Omental fat pad (tissue), 4 donors: ENCODE results near the gene ZNF480. TPM values are rescaled to one million over a fixed set of nuclear protein-coding genes. Genes with fewer than 3 reads are reported as not detected.
"Not testable (repeated sequence)": the region's sequence is repeated elsewhere in the genome, so short reads cannot be mapped to it uniquely, and the experiment has no call there.

Source experiments
- ATAC-seq: fragments of 150-250 bp; one replicate; pipeline ENCODE4 v1.9.1; 2016; ENCODE audit warnings: mild to moderate bottlenecking, moderate library complexity; ENCODE audit not compliant: low FRiP score
- DNase-seq: peaks from one replicate; pipeline ENCODE4 v3.0.0-alpha.2; 2019; ENCODE audit warnings: low spot score
- total RNA-seq, 4 donors: library from RNA; depleted of rRNA; stranded (reverse); fragments of >200 nt; gene quantifications; one replicate each; pipeline ENCODE4 v1.1.0, GENCODE V29; 2016
- TF ChIP-seq, protein P1 (sequence below), 3 donors: fragments of 450-650 bp; IDR thresholded peaks; one replicate each; pipeline ENCODE4 v1.5.1; 2016 to 2017; ENCODE audit warnings: antibody characterized with exemption in 3 of 3, mild to moderate bottlenecking in 3 of 3, moderate library complexity in 2 of 3

ZNF480 gene
- total RNA-seq, 4 donors from 2014 or later = 4.9 to 12.9 (median 7.4) TPM

DNA sequence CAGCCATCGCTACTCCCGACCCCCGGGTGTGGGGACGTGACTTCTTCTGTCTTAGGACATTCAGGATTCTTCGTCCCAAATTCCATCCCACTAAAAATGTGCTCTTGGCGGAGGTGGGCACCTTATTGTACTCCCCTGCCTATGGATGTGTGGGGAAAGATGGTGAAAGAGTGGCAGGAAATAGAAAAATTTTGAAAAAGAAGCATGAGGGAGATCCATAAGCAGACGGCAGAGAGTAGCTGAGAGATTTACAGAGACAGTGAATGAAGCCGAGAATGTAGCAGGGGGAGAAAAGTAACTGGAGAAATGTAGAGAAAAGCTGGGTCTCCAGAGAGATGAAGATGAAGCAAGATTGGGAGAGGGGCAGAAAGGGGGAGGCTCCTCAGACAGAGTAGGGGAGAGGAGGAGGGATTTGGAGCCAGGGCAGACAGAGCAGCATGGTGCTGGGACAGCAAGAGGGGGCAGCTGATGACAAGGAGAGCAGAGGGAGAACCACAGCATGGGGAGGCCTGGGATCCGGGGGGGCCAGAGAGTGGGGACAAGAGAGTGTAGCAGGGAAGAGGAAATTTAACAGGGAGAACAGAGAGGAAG lies 39.9 kb downstream of the ZNF480 start:
- DNase-seq (no peak), ATAC-seq (no peak)
- TF ChIP-seq, protein P1, sequence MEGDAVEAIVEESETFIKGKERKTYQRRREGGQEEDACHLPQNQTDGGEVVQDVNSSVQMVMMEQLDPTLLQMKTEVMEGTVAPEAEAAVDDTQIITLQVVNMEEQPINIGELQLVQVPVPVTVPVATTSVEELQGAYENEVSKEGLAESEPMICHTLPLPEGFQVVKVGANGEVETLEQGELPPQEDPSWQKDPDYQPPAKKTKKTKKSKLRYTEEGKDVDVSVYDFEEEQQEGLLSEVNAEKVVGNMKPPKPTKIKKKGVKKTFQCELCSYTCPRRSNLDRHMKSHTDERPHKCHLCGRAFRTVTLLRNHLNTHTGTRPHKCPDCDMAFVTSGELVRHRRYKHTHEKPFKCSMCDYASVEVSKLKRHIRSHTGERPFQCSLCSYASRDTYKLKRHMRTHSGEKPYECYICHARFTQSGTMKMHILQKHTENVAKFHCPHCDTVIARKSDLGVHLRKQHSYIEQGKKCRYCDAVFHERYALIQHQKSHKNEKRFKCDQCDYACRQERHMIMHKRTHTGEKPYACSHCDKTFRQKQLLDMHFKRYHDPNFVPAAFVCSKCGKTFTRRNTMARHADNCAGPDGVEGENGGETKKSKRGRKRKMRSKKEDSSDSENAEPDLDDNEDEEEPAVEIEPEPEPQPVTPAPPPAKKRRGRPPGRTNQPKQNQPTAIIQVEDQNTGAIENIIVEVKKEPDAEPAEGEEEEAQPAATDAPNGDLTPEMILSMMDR (IDR thresholded peaks at IDR 0.05) = no peak

- not testable (repeated sequence) for DNase-seq, ATAC-seq
These were observed 42.1 kb downstream of the ZNF480 start for GRCh38 chr19:52339022-52339421.

DNA sequence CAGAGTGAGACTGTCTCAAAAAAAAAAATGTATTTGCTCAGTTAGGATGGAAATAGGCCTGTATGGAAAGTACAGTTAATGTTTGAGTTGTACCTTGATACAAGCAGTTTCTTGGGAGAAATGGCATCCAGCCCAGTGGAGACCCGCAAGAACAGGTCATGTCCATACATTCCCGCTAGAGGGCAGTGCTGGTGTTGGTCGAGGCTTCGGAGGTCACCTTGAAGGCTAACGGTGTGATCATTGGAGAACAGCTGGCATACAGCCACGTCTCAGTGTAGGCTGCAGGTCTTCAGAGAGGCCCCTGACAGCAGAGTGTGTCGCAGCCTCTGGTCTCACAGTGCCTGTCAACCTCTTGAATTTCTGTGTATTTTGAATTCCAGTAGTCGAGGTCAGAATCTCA lies 46.6 kb downstream of the ZNF480 start:
- ATAC-seq (no peak), DNase-seq (peak; percentile 25)
- TF ChIP-seq, protein P1 (IDR thresholded peaks at IDR 0.05) = no peak

GRCh38 chr19:52345162-52345561 lies 48.2 kb downstream of the ZNF480 start:
- TF ChIP-seq, protein P1 (IDR thresholded peaks at IDR 0.05) = no peak
- DNase-seq (no peak), ATAC-seq (no peak)

DNA sequence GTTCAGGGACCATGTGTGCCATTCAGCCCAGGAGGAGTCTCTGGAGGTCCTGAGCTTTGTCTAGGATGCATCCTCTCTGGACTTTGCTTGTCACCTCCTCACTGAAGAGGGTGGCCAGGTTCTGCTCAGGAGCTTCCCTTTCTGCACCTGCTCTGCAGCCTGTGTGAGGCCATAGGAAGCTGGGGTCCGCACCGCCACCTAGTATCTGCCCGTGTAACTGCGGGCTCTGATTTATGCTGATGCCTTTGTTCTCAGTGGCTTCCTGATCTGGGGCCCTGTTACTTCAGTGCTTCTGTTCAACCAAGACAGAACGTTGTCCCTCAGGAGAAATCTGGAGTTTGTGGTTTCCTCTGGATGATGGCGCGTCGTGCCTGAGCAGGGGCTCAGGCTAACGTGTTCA lies 54.5 kb downstream of the ZNF480 start:
- DNase-seq = no peak
- no peak for ATAC-seq
- TF ChIP-seq, protein P1 (IDR thresholded peaks at IDR 0.05) = no peak

GRCh38 chr19:52366414-52366824 lies 69.5 kb downstream of the ZNF480 start:
- ATAC-seq (no peak), DNase-seq (no peak)
- TF ChIP-seq, protein P1 (IDR thresholded peaks at IDR 0.05) = no peak

DNA sequence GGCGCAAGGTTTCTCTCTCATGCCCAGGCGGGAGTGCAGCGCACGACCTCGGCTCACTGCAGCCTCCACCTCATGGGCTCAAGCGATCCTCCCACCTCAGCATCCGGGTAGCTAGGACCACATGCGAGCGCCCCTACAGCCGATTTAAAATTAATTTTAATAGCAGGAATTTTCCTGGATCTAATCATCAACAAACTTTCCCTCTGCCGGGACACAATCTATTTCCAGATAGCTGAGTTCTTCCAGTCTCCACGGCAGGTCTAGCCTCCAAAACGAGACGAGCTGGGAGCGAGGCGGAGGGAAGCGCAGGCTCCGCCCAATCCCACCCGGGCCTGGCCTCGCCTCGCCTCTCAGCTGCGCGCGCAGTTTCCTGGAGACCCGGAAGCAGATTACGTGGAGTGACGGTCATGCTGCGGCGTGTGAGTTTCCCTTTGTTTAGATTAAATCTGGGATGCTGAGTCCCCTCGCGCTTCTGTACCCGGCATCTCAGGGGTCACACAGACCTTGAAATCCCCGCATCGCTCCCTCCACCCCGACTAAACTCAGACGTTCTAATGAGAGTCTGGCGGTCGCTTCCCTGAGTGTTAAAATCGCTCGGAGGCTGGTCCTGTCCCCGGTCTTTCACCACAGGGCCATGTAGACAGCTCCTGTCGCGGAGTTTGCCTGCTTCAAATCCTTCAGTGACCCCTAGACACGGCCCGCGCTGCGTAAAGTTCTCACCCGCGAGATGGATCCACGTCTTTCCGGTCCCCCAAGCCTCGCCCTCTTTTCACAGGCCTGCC lies 72.8 kb downstream of the ZNF480 start, which contains the start of gene ZNF880:
TSS of gene ZNF880 (plus strand) at position 365 of the 782 bp plus-strand sequence. CDS start at position 408, 43 bp downstream.
- peak; percentile 95 for DNase-seq
- TF ChIP-seq, protein P1 (IDR thresholded peaks at IDR 0.05) = no peak
- ATAC-seq = peak; percentile 96
